HepG2 (cell line): Measurements from ENCODE around the gene HDDC2. TPM values are rescaled to one million over a fixed set of nuclear protein-coding genes. Genes with fewer than 3 reads are reported as not detected.
A peak's percentile ranks its signal among the peaks of the same experiment; 100 is the strongest.

Experiments
- CENPX ChIP-seq: sonication (generic); formaldehyde crosslinking; IDR thresholded peaks from 2 replicates; pipeline ENCODE4 v1.9.0; 2021; ENCODE audit warnings: mild to moderate bottlenecking, missing genetic modification reagents, moderate library complexity
- CTCF ChIP-seq: sonication (generic); formaldehyde crosslinking; IDR thresholded peaks from 2 replicates; pipeline ENCODE4 v1.5.0; 2020; ENCODE audit warnings: mild to moderate bottlenecking, missing genetic modification reagents, moderate library complexity
- DR1 ChIP-seq: sonication (generic); formaldehyde crosslinking; IDR thresholded peaks from 2 replicates; pipeline ENCODE4 v1.8.0; 2021; ENCODE audit warnings: mild to moderate bottlenecking, missing genetic modification reagents, inconsistent platforms
- ELF3 ChIP-seq: IDR thresholded peaks from 2 replicates; pipeline ENCODE4 v1.6.1; 2016; ENCODE audit warnings: missing genetic modification reagents, missing compliant biosample characterization
- ERF ChIP-seq: IDR thresholded peaks from 2 replicates; pipeline ENCODE4 v1.6.1; 2018; ENCODE audit warnings: missing biosample characterization, missing genetic modification reagents
- FOXK2 ChIP-seq: fragments of 450-650 bp; IDR thresholded peaks from 2 replicates; pipeline ENCODE4 v1.6.1; 2016
- GFI1 ChIP-seq: sonication (generic); formaldehyde crosslinking; IDR thresholded peaks from 2 replicates; pipeline ENCODE4 v1.5.0; 2020; ENCODE audit warnings: missing genetic modification reagents, mild to moderate bottlenecking, borderline replicate concordance
- HNF4A ChIP-seq: sonication (generic); formaldehyde crosslinking; IDR thresholded peaks from 2 replicates; pipeline ENCODE4 v1.4.0; 2020; ENCODE audit warnings: missing genetic modification reagents
- KAT2B ChIP-seq: fragments of 150-350 bp; IDR thresholded peaks from 2 replicates; pipeline ENCODE4 v1.6.1; 2014; ENCODE audit warnings: low read depth, low read length, borderline replicate concordance
- KDM5A ChIP-seq: fragments of 200-600 bp; sonication (generic); IDR thresholded peaks from 2 replicates; pipeline ENCODE4 v1.7.0; 2018; ENCODE audit warnings: antibody characterized with exemption, mild to moderate bottlenecking, low read length, borderline replicate concordance
- MEF2D ChIP-seq: sonication (generic); formaldehyde crosslinking; IDR thresholded peaks from 2 replicates; pipeline ENCODE4 v1.5.1; 2020; ENCODE audit warnings: mild to moderate bottlenecking, missing genetic modification reagents
- SNAPC2 ChIP-seq: sonication (generic); formaldehyde crosslinking; IDR thresholded peaks from 2 replicates; pipeline ENCODE4 v1.8.1; 2022; ENCODE audit warnings: mild to moderate bottlenecking, missing genetic modification reagents
- TBL1XR1 ChIP-seq: fragments of 150-350 bp; IDR thresholded peaks from 2 replicates; pipeline ENCODE4 v1.6.1; 2014; ENCODE audit warnings: borderline replicate concordance, low read length; ENCODE audit not compliant: partially characterized antibody
- ZFP37 ChIP-seq: sonication (generic); formaldehyde crosslinking; IDR thresholded peaks from 2 replicates; pipeline ENCODE4 v1.4.0; 2020; ENCODE audit warnings: missing genetic modification reagents, borderline replicate concordance
- ZNF124 ChIP-seq: sonication (generic); formaldehyde crosslinking; IDR thresholded peaks from 2 replicates; pipeline ENCODE4 v1.4.0; 2020; ENCODE audit warnings: missing genetic modification reagents
- ZNF354B ChIP-seq: sonication (generic); formaldehyde crosslinking; IDR thresholded peaks from 2 replicates; pipeline ENCODE4 v1.8.0; 2022; ENCODE audit warnings: mild to moderate bottlenecking, missing genetic modification reagents
- ZNF441 ChIP-seq: sonication (generic); formaldehyde crosslinking; IDR thresholded peaks from 2 replicates; pipeline ENCODE4 v1.7.0; 2021; ENCODE audit warnings: missing genetic modification reagents, borderline replicate concordance
- ZNF552 ChIP-seq: sonication (generic); formaldehyde crosslinking; IDR thresholded peaks from 2 replicates; pipeline ENCODE4 v1.9.0; 2022; ENCODE audit warnings: missing genetic modification reagents, mild to moderate bottlenecking, borderline replicate concordance
- ZNF557 ChIP-seq: sonication (generic); formaldehyde crosslinking; IDR thresholded peaks from 2 replicates; pipeline ENCODE4 v1.4.0; 2020; ENCODE audit warnings: missing genetic modification reagents
- polyA plus RNA-seq, 8 experiments: library from polyadenylated mRNA; depleted of rRNA in 3 of 8; stranded (reverse) in 7 of 8; unstranded in 1 of 8; fragments of >200 nt; fragmentation: Illumina TruSeq in 4 of 8; extraction: Trizol in 4 of 8; gene quantifications; 2 replicates each; pipeline versions ENCODE4 v1.2.1 to v1.2.3, GENCODE V29; 2011 to 2016; ENCODE audit warnings: low read depth in 4 of 8, missing spikeins in 1 of 8, mixed read lengths in 1 of 8; ENCODE audit not compliant: insufficient read depth in 1 of 8
- total RNA-seq, 5 experiments: library from RNA; depleted of rRNA; stranded (reverse); fragments of >200 nt; fragmentation: Illumina TruSeq; extraction: Trizol; gene quantifications; 2 replicates each; pipeline ENCODE4 v1.2.3, GENCODE V29; 2016; ENCODE audit warnings: low read depth in 1 of 5
- TF ChIP-seq, protein P1 (sequence below): sonication (generic); formaldehyde crosslinking; conservative IDR thresholded peaks from 2 replicates; pipeline ENCODE4 v1.4.0; 2020; ENCODE audit warnings: missing genetic modification reagents
- TF ChIP-seq, protein P2 (sequence below): IDR thresholded peaks from 2 replicates; pipeline ENCODE4 v1.6.1; 2016
- TF ChIP-seq, protein P3 (sequence below): sonication (generic); formaldehyde crosslinking; IDR thresholded peaks from 2 replicates; pipeline ENCODE4 v1.5.0; 2020; ENCODE audit warnings: missing genetic modification reagents, mild to moderate bottlenecking, borderline replicate concordance

The HDDC2 gene
- total and polyA plus RNA-seq, 2 of the 13 experiments (the other 11 are each of a cell fraction or from before 2014, with no cell fraction given) = 76.7 to 78.7 TPM

- TF ChIP-seq ZFP37 = peak; percentile 74; the same call in 1 of the 2 replicates
- peak; percentile 7; the same call in 1 of the 2 replicates for TF ChIP-seq CTCF (CRISPR knock-in tag)
- TF ChIP-seq DR1 (CRISPR knock-in tag) = peak; percentile 61; the same call in 1 of the 2 replicates
- TF ChIP-seq, protein P1, sequence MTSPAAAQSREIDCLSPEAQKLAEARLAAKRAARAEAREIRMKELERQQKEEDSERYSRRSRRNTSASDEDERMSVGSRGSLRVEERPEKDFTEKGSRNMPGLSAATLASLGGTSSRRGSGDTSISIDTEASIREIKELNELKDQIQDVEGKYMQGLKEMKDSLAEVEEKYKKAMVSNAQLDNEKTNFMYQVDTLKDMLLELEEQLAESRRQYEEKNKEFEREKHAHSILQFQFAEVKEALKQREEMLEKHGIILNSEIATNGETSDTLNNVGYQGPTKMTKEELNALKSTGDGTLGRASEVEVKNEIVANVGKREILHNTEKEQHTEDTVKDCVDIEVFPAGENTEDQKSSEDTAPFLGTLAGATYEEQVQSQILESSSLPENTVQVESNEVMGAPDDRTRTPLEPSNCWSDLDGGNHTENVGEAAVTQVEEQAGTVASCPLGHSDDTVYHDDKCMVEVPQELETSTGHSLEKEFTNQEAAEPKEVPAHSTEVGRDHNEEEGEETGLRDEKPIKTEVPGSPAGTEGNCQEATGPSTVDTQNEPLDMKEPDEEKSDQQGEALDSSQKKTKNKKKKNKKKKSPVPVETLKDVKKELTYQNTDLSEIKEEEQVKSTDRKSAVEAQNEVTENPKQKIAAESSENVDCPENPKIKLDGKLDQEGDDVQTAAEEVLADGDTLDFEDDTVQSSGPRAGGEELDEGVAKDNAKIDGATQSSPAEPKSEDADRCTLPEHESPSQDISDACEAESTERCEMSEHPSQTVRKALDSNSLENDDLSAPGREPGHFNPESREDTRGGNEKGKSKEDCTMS (CRISPR knock-in tag) = no peak
- TF ChIP-seq ELF3 (CRISPR knock-in tag) = peak; percentile 95
- TF ChIP-seq CENPX (CRISPR knock-in tag) = no peak
- TF ChIP-seq, protein P2, sequence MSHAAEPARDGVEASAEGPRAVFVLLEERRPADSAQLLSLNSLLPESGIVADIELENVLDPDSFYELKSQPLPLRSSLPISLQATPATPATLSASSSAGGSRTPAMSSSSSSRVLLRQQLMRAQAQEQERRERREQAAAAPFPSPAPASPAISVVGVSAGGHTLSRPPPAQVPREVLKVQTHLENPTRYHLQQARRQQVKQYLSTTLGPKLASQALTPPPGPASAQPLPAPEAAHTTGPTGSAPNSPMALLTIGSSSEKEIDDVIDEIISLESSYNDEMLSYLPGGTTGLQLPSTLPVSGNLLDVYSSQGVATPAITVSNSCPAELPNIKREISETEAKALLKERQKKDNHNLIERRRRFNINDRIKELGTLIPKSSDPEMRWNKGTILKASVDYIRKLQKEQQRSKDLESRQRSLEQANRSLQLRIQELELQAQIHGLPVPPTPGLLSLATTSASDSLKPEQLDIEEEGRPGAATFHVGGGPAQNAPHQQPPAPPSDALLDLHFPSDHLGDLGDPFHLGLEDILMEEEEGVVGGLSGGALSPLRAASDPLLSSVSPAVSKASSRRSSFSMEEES (CRISPR knock-in tag) = peak; percentile 75; the same call in 1 of the 2 replicates
- peak; percentile 93 for TF ChIP-seq ZNF124 (CRISPR knock-in tag)
- peak; percentile 59; the same call in 1 of the 2 replicates for TF ChIP-seq GFI1 (CRISPR knock-in tag)
- TF ChIP-seq, protein P3, sequence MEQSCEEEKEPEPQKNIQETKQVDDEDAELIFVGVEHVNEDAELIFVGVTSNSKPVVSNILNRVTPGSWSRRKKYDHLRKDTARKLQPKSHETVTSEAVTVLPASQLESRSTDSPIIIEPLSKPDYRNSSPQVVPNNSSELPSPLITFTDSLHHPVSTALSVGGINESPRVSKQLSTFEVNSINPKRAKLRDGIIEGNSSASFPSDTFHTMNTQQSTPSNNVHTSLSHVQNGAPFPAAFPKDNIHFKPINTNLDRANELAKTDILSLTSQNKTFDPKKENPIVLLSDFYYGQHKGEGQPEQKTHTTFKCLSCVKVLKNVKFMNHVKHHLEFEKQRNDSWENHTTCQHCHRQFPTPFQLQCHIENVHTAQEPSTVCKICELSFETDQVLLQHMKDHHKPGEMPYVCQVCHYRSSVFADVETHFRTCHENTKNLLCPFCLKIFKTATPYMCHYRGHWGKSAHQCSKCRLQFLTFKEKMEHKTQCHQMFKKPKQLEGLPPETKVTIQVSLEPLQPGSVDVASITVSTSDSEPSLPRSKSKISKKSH (CRISPR knock-in tag) = peak; percentile 94
- TF ChIP-seq SNAPC2 (CRISPR knock-in tag) = peak; percentile 79
- TF ChIP-seq ZNF557 (CRISPR knock-in tag) = no peak
- peak; percentile 91 for TF ChIP-seq ERF (CRISPR knock-in tag)
- peak; percentile 93 for TF ChIP-seq ZNF441
- TF ChIP-seq KAT2B = no peak
- peak; percentile 72 for TF ChIP-seq HNF4A
- TF ChIP-seq TBL1XR1 = no peak
- TF ChIP-seq MEF2D (CRISPR knock-in tag) = 0 out of 2 replicates have a peak, but pooled peaks have one; percentile 26
- TF ChIP-seq ZNF354B = 0 out of 2 replicates have a peak, but pooled peaks have one; percentile 22
- TF ChIP-seq KDM5A = no peak; the same call in 1 of the 2 replicates
- TF ChIP-seq ZNF552 (CRISPR knock-in tag) = peak; percentile 95; the same call in 1 of the 2 replicates
- TF ChIP-seq FOXK2 = no peak
These were observed at the start of gene HDDC2 (continued) for GRCh38 chr6:125301435-125302391.
